Epithelial cell of prostate (primary cell): ENCODE data around the gene TAS2R38.

Experiments
- DNase-seq: peaks from one replicate; pipeline ENCODE4 v3.0.0-alpha.2; 2011; ENCODE audit warnings: low read depth, low spot score
- H3K27ac ChIP-seq: fragments of 450-650 bp; 2 replicates; pipeline ENCODE4 v1.5.1; 2017; ENCODE audit warnings: mild to moderate bottlenecking

Gene TAS2R38

DNA sequence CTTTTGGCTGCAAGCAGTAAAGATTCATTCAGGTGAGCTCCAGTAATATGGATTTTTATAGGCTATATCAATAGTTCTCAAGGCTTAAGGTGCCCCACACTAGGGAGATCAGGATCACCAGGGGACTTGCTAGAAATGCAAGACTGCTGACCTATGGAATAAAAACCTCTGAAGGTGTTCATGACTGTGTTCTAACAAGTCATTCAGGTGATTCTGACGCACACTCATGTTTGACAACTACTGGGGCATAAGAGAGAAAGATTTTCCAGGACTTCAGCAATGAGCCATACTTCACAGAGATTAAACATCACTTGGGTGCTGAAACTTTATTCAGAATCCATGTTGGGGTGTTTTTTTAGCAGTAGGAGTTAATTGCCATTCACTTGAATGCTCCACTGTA is 4.8 kb upstream of the TAS2R38 start:
- no peak for DNase-seq
- no peak overlapping the region for H3K27ac ChIP-seq

GRCh38 chr7:141976524-141977245 is 3.1 kb upstream of the TAS2R38 start:
- H3K27ac ChIP-seq, result no peak overlapping the region
- no peak for DNase-seq

GRCh38 chr7:141975806-141976523 is 2.4 kb upstream of the TAS2R38 start:
- no peak for DNase-seq
- H3K27ac ChIP-seq, result peak overlapping the region; percentile 3

- no peak for DNase-seq
- no peak overlapping the region for H3K27ac ChIP-seq
These were observed 1.3 kb upstream of the TAS2R38 start for GRCh38 chr7:141974831-141975230.

- no peak for DNase-seq
- H3K27ac ChIP-seq, result no peak overlapping the region
These were observed 12.7 kb downstream of the TAS2R38 start for GRCh38 chr7:141960687-141961422.

- peak overlapping the region; percentile 65 for H3K27ac ChIP-seq
- DNase-seq, result peak; percentile 60
These were observed 17.5 kb downstream of the TAS2R38 start for GRCh38 chr7:141956084-141956483.

DNA sequence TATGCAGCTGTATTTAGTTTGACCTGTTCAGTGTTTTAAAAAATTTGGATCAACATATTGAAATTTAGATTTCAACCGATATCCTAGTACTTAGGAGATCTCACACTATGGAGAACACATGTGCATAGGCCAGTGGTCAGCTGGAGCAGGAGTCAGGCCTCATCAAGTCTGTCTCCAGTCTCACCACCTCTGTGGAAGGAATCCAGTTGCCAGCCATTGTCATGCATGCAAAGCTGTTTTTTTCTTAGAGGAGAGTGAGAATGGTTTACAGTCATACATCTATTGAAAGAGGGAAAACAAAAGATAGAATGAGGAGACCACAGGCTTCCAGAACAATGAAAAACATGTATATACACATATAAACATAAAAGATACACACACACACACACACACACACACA is 19.2 kb downstream of the TAS2R38 start:
- no peak for DNase-seq

DNA sequence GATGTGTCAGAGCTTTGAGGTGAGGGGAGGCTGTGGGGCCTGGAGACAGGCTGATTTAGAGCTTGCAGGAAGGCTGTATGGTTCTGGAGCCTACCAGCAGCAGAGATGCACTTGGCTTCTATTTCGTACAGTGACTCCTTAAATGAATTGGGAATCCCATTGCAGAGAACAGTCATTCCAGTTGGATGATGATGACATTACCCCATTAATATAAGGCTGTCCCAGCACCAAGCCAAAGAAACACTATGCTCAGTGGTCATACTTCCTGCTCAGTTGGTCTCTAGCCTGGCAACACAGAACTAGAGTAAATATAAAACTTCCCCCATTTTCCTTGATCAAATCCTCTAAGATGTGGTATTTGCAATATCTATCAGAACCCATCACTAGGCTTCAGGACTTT is 21.1 kb downstream of the TAS2R38 start:
- no peak overlapping the region for H3K27ac ChIP-seq
- DNase-seq, result no peak

More for the DNA sequence above, 19.2 kb downstream of the TAS2R38 start:
- no peak overlapping the region for H3K27ac ChIP-seq

- H3K27ac ChIP-seq, result no peak overlapping the region
- no peak for DNase-seq
These were observed 22.8 kb downstream of the TAS2R38 start for GRCh38 chr7:141950806-141951205.

GRCh38 chr7:141949911-141950310 is 23.7 kb downstream of the TAS2R38 start:
- no peak for DNase-seq
- H3K27ac ChIP-seq, result no peak overlapping the region

DNA sequence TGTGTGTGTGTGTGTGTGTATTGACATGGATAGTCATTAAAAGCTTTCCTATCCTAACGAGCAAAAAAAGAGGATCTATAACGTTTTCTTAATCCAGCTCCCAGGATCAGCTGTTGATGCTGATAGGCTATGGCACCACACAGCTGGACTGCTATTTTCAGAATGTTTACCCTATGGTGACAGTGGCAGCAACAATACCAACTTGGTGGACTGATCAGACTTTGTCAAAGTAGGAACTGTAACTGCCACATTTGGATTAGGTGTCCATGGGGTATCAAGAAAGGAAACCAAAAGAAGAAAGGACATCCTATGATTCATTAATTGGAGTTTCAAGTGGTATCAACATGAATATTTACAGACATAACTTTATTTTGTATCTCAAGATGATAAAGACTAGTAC is 24.1 kb downstream of the TAS2R38 start:
- H3K27ac ChIP-seq, result no peak overlapping the region
- no peak for DNase-seq

DNA sequence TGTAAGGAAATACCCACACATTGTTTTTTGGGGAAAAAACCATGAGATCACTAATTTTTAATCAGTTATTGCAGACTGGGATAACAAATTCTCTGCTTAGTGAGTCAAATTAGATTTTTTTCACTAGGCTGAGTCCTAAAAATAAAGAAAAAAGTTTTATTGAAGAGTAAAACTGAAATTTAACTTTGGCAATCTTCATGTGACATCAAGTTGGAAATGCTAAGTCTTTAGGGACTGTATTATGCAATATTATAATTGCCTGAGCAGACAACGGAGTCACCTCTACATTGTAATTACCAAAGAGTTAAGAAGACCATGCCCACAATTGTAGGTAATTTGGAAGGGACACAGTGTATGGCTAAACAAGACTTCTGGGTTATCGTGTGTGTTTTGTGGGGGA is 24.6 kb downstream of the TAS2R38 start:
- no peak overlapping the region for H3K27ac ChIP-seq
- no peak for DNase-seq

DNA sequence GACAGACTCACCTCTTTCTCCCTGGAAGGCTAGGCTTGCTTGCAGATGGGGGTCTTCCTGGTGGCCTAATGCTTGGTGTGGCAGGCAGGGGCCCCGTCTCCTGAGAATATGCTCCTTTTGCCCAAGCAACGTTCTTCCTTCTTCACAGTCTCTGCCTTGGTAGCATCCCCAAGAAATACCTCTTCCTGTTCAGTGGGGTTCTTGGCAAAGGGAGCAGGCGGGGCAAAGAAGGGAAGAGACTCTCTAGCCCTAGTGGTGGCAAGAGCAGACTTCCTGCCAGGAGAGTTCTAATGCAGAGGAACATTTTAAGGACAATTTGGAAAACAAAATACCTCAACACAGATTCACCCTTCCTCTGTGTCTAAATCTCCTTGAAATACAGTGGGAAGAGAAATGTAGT is 26.8 kb downstream of the TAS2R38 start, which contains the start of gene CLEC5A:
TSS of gene CLEC5A (minus strand) at position 179 of the 400 bp plus-strand sequence. CDS start 682 bp downstream, outside the sequence.
- H3K27ac ChIP-seq, result peak within 1 kb of the TSS; percentile 79
- no peak for DNase-seq

DNA sequence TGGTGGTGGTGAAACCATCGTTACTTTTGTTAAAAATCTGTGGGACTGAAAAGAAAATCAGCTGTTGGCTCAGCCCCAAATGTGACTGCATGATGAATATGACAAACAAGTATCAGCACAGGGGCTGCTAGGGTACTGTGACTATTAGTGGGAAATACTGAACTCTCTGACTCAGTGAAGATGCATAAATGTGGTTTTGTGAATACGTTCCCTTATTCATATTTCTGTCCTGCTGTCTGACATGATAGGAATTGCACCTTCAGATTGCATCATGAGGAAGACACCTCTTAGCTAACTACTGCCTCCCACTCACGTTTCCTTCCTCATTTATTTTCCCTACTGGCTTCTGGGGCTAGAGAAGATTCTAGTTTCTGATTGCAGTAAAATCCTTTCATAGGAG is 28.2 kb downstream of the TAS2R38 start:
- peak overlapping the region; percentile 79 for H3K27ac ChIP-seq
- DNase-seq, result peak; percentile 89

DNA sequence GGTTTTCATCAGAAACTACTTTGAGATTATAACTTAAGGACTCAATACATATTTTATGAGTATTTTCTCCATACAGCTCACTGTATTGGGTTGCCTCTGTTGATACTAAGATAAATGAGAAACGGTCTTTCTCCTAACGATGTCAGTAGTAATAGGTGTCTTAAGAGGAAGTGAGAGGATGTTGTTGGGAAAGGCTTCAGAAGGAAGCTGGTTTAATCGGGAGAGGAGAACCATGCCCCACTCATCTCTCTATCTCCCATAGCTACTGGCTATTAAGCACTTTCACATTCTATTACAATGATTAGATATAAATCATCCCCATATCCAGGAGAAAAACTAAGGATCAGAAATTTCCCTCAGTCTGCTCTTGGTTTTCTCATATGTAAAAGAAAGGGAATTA is 28.8 kb downstream of the TAS2R38 start:
- H3K27ac ChIP-seq, result peak overlapping the region; percentile 79
- DNase-seq, result no peak

GRCh38 chr7:141943846-141944245 is 29.7 kb downstream of the TAS2R38 start:
- no peak overlapping the region for H3K27ac ChIP-seq
- no peak for DNase-seq

DNA sequence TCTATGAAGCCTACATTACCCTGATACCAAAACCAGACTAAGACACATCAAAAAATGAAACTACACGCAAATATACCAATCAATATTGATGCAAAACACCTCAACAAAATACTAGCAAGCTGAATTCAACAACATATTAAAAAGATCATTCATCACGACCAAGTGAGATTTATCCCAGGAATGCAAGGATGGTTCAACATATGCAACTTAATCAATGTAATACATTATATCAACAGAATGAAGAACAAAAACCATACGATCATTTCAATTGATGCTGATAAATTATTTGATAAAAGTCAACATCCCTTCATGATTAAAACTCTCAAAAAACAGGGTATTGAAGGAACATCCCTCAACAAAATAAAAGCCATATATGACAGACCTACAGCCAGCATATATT is 32.5 kb downstream of the TAS2R38 start:
- no peak overlapping the region for H3K27ac ChIP-seq
- no peak for DNase-seq

DNA sequence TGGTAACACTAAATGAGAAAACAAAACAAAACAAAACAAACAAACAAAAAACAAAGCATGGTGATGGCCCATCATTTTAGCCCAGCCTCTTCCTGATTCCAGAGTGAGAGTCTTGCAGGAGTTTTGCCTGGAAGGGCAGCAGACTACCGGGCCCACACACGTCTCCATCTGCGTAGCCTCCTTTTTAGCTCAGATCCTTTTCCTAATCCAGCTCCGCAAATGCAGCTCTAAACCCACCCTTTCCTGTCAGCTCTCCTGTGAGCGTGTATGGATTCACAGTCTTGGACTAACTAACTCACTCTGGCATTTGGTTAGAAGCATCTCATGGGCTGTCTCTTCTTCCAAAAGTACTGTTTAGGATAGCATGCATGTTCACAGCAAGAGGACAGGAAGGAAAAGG is 43.4 kb downstream of the TAS2R38 start:
- H3K27ac ChIP-seq, result no peak overlapping the region

GRCh38 chr7:141928845-141929195 is 44.8 kb downstream of the TAS2R38 start:
- no peak overlapping the region for H3K27ac ChIP-seq
- DNase-seq, result no peak

More for the DNA sequence above, 43.4 kb downstream of the TAS2R38 start:
- DNase-seq, result no peak

DNA sequence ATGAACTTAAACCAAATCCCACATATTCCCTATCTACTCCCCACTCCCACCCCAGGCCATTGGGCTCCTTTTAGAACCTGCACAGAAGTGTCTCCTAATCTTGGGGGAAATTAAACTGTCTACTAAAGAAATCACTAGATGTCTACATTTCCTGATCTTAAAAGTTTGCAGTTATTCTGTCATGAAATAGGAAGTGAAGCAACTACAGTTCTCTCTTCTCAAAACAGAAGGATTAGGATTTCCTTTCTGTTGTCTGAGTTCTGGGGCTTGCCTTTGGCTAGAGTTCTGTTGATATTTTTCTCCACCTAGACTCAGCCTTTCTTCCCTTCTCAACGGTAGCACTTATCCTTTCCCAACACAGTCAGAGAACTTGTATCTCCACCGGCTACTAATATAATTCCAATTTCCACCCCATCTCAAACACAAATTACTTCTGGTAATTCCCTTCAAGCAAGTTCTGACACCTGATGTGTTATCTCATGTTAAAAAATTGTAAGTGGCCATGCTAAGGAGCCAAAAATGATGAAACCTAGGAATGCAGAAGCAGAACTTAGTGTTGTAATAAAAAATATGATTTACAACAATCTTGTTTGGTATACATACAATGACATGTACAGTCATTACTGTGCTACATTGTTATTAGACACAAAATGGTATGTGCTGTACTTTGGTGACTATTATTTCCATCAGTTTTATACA is 45.3 kb downstream of the TAS2R38 start:
- no peak overlapping the region for H3K27ac ChIP-seq
- DNase-seq, result no peak
